Stimulated activated CD4-positive, alpha-beta T cell treated with anti-CD3 and anti-CD28 coated beads, TNF-alpha, amount 100 ng/mL, for 1 hour (primary cell): ENCODE data around the gene METTL17.
"Not testable (repeated sequence)": the region's sequence is repeated elsewhere in the genome, so short reads cannot be mapped to it uniquely, and the experiment has no call there.

Experiments
- DNase-seq, 3 donors: peaks; one replicate each; pipeline ENCODE4 v3.0.0-alpha.2; 2020; ENCODE audit warnings: low read depth in 3 of 3, low spot score in 1 of 3

METTL17 gene

GRCh38 chr14:20996521-20996920 is 6.7 kb downstream of the METTL17 start:
- DNase-seq: no peak

GRCh38 chr14:20997115-20997514 is 7.3 kb downstream of the METTL17 start:
- no peak for DNase-seq

- DNase-seq: no peak
These were observed 7.8 kb downstream of the METTL17 start for GRCh38 chr14:20997564-20997963.

GRCh38 chr14:20998139-20998538 is 8.4 kb downstream of the METTL17 start:
- no peak for DNase-seq

- no peak for DNase-seq
These were observed 9.0 kb downstream of the METTL17 start, which contains the start of gene SLC39A2 for GRCh38 chr14:20998674-20999366. SLC39A2 (plus strand) TSS chr14:20999293; CDS start chr14:20999447, 154 bp downstream.

- DNase-seq: no peak
These were observed 9.8 kb downstream of the METTL17 start for GRCh38 chr14:20999591-20999990.

GRCh38 chr14:21001218-21001617 is 11.4 kb downstream of the METTL17 start:
- no peak for DNase-seq

GRCh38 chr14:21003788-21004346 is 14.1 kb downstream of the METTL17 start:
- no peak for DNase-seq

GRCh38 chr14:21009721-21010120 is 19.9 kb downstream of the METTL17 start:
- DNase-seq: not testable (repeated sequence)

- DNase-seq: no peak
These were observed 21.4 kb downstream of the METTL17 start for GRCh38 chr14:21011136-21011535.

- DNase-seq: peak; percentile 59 to 70 (median 61)
These were observed 25.0 kb downstream of the METTL17 start for GRCh38 chr14:21014761-21015190.

- DNase-seq: no peak
These were observed 25.5 kb downstream of the METTL17 start for GRCh38 chr14:21015312-21015711.

- DNase-seq: no peak
These were observed 26.8 kb downstream of the METTL17 start for GRCh38 chr14:21016413-21017190.

GRCh38 chr14:21017528-21018245 is 27.9 kb downstream of the METTL17 start:
- no peak for DNase-seq

- DNase-seq: no peak
These were observed 28.5 kb downstream of the METTL17 start for GRCh38 chr14:21018286-21018685.

- DNase-seq: no peak
These were observed 29.0 kb downstream of the METTL17 start for GRCh38 chr14:21018781-21019180.

- no peak for DNase-seq
These were observed 29.6 kb downstream of the METTL17 start for GRCh38 chr14:21019366-21019765.

GRCh38 chr14:21020977-21021545 is 31.3 kb downstream of the METTL17 start:
- DNase-seq: no peak

- no peak for DNase-seq
These were observed 32.9 kb downstream of the METTL17 start for GRCh38 chr14:21022686-21023085.

- no peak for DNase-seq
These were observed 33.4 kb downstream of the METTL17 start for GRCh38 chr14:21023174-21023573.
